HL-60 (cell line): ENCODE measurements around the gene ZBTB7B.

Experiments
- TF ChIP-seq, protein P1 (sequence below): IDR thresholded peaks from one replicate; pipeline ENCODE4 v1.5.1; 2011; ENCODE audit warnings: low read length, control low read depth, inconsistent platforms; ENCODE audit not compliant: insufficient read depth
- TF ChIP-seq, protein P2 (sequence below): IDR thresholded peaks from 2 replicates; pipeline ENCODE4 v1.6.1; 2012; ENCODE audit warnings: low read depth; ENCODE audit not compliant: insufficient replicate concordance

DNA sequence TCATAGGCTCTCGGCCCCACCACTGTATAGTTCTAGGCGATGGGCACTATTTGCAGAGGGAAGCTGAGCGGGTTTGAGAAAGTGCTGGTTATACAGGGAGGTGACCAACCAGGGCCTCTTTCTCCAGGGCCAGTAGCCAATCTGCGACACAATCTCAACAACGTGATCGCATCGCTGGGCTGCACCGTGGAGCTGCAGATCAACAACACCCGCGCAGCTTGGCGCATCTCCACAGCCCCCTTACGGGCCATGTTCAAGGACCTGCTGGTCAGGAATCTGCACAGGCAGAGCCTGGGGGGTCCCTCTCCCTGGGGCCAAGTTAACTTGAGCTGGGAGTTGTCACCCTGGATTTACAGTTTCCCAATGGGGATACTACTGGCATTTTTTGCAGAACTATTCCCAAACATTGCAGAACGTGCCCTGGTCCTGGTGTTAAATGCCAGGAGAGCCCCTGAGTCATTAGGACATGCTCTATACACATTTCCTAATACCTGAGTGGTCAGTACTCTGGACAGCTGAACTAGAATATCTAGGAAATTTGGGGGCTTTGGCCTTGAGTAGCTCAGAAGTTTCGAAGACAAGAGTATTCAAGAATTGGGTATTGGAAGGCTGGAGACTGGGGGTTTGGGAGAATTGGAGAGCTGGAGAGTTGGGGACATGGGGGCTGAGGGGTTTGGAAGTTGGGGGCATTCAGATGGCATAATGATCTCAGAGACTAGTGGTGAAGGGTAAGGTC lies 37.9 kb downstream of the ZBTB7B start:
- TF ChIP-seq, protein P1, sequence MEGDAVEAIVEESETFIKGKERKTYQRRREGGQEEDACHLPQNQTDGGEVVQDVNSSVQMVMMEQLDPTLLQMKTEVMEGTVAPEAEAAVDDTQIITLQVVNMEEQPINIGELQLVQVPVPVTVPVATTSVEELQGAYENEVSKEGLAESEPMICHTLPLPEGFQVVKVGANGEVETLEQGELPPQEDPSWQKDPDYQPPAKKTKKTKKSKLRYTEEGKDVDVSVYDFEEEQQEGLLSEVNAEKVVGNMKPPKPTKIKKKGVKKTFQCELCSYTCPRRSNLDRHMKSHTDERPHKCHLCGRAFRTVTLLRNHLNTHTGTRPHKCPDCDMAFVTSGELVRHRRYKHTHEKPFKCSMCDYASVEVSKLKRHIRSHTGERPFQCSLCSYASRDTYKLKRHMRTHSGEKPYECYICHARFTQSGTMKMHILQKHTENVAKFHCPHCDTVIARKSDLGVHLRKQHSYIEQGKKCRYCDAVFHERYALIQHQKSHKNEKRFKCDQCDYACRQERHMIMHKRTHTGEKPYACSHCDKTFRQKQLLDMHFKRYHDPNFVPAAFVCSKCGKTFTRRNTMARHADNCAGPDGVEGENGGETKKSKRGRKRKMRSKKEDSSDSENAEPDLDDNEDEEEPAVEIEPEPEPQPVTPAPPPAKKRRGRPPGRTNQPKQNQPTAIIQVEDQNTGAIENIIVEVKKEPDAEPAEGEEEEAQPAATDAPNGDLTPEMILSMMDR, result no peak
- TF ChIP-seq, protein P2, sequence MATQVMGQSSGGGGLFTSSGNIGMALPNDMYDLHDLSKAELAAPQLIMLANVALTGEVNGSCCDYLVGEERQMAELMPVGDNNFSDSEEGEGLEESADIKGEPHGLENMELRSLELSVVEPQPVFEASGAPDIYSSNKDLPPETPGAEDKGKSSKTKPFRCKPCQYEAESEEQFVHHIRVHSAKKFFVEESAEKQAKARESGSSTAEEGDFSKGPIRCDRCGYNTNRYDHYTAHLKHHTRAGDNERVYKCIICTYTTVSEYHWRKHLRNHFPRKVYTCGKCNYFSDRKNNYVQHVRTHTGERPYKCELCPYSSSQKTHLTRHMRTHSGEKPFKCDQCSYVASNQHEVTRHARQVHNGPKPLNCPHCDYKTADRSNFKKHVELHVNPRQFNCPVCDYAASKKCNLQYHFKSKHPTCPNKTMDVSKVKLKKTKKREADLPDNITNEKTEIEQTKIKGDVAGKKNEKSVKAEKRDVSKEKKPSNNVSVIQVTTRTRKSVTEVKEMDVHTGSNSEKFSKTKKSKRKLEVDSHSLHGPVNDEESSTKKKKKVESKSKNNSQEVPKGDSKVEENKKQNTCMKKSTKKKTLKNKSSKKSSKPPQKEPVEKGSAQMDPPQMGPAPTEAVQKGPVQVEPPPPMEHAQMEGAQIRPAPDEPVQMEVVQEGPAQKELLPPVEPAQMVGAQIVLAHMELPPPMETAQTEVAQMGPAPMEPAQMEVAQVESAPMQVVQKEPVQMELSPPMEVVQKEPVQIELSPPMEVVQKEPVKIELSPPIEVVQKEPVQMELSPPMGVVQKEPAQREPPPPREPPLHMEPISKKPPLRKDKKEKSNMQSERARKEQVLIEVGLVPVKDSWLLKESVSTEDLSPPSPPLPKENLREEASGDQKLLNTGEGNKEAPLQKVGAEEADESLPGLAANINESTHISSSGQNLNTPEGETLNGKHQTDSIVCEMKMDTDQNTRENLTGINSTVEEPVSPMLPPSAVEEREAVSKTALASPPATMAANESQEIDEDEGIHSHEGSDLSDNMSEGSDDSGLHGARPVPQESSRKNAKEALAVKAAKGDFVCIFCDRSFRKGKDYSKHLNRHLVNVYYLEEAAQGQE, result no peak
